CD4-positive, alpha-beta T cell treated with Interleukin-6 at 100 ng/mL for 8 hours (primary cell): Measurements from ENCODE around the gene NFIA.
"Not testable (repeated sequence)": the region's sequence is repeated elsewhere in the genome, so short reads cannot be mapped to it uniquely, and the experiment has no call there.

Experiments
- DNase-seq: peaks from one replicate; pipeline ENCODE4 v3.0.0-alpha.2; 2020; ENCODE audit warnings: mixed read lengths, low spot score

Gene NFIA

GRCh38 chr1:61058483-61059245, 23.7 kb upstream of the NFIA start:
- DNase-seq, result no peak

GRCh38 chr1:61061601-61062000, 20.8 kb upstream of the NFIA start:
- DNase-seq, result not testable (repeated sequence)

- no peak for DNase-seq
These were observed 17.7 kb upstream of the NFIA start for GRCh38 chr1:61064673-61065072.

GRCh38 chr1:61067446-61068019, 14.8 kb upstream of the NFIA start:
- no peak for DNase-seq

GRCh38 chr1:61070054-61070453, 12.3 kb upstream of the NFIA start:
- no peak for DNase-seq

GRCh38 chr1:61071205-61072130, 10.9 kb upstream of the NFIA start:
- no peak for DNase-seq

GRCh38 chr1:61073871-61074270, 8.5 kb upstream of the NFIA start:
- DNase-seq, result no peak

- not testable (repeated sequence) for DNase-seq
These were observed 6.5 kb upstream of the NFIA start for GRCh38 chr1:61075833-61076232.

- DNase-seq, result peak; percentile 89
These were observed 5.4 kb upstream of the NFIA start for GRCh38 chr1:61076728-61077675.

GRCh38 chr1:61077676-61078541, 4.5 kb upstream of the NFIA start:
- peak; percentile 98 for DNase-seq

- no peak for DNase-seq
These were observed 3.6 kb upstream of the NFIA start for GRCh38 chr1:61078618-61079295.

GRCh38 chr1:61079296-61079897, 3.0 kb upstream of the NFIA start:
- no peak for DNase-seq

- no peak for DNase-seq
These were observed 2.4 kb upstream of the NFIA start for GRCh38 chr1:61079898-61080336.

GRCh38 chr1:61080413-61081143, 1.8 kb upstream of the NFIA start:
- no peak for DNase-seq

GRCh38 chr1:61081144-61081685, 1.1 kb upstream of the NFIA start:
- no peak for DNase-seq

- peak; percentile 33 for DNase-seq
These were observed 563 bp upstream of the NFIA start for GRCh38 chr1:61081686-61082310.

GRCh38 chr1:61083013-61083806, 849 bp downstream of the NFIA start:
- DNase-seq, result no peak
